ENCODE data around the gene FAM13B. TPM values are rescaled to one million over a fixed set of nuclear protein-coding genes. Genes with fewer than 3 reads are reported as not detected.
"Not testable (repeated sequence)": the region's sequence is repeated elsewhere in the genome, so short reads cannot be mapped to it uniquely, and the experiment has no call there.

Gene FAM13B
- total RNA-seq, 4 donors from 2014 or later: 21.9 to 92.4 (median 32.7) TPM

DNA sequence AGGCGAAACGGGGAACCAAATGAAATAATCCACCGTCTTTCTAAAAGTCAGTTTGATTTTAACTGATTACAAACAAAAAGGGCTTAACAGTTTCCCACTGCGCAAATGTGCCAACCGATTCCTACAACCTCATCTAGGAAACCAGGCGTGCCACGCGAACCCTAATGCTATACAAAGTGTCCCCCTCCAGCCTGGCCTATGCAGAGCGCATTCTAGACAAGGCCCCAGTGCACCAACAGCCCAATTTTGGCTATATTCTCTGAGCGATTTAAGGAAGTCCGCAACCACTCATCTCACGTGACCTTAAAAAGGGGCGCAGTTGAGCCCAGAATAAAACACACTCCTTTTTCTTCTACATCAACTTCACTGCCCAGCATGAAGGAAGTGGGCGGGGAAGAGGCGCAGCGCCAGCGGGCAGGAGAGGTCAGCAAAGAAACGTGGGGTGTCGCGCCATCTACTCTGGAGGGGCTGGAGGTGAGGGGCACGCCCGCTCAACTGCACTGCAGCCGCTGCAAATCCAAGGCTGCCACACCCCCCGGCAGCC, 779 bp downstream of the FAM13B start:
- H3K27ac ChIP-seq: peak overlapping the region; percentile 98 to 100 (median 100)
- no peaks in the 10 kb centered on the region for H3K9me3 ChIP-seq
- no peaks in the 10 kb centered on the region for H3K36me3 ChIP-seq
- H3K4me3 ChIP-seq: peak overlapping the region; percentile 91 to 100 (median 96)
- H3K4me1 ChIP-seq: peaks cover 0 to 28% (median 6%) of the 10 kb centered on the region in 4 donors
- DNase-seq: peak in 2 of 3 donors; percentile 83 to 90
- no peak for TF ChIP-seq POLR2A (IDR thresholded peaks at IDR 0.05)
- TF ChIP-seq, protein P1, sequence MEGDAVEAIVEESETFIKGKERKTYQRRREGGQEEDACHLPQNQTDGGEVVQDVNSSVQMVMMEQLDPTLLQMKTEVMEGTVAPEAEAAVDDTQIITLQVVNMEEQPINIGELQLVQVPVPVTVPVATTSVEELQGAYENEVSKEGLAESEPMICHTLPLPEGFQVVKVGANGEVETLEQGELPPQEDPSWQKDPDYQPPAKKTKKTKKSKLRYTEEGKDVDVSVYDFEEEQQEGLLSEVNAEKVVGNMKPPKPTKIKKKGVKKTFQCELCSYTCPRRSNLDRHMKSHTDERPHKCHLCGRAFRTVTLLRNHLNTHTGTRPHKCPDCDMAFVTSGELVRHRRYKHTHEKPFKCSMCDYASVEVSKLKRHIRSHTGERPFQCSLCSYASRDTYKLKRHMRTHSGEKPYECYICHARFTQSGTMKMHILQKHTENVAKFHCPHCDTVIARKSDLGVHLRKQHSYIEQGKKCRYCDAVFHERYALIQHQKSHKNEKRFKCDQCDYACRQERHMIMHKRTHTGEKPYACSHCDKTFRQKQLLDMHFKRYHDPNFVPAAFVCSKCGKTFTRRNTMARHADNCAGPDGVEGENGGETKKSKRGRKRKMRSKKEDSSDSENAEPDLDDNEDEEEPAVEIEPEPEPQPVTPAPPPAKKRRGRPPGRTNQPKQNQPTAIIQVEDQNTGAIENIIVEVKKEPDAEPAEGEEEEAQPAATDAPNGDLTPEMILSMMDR (IDR thresholded peaks at IDR 0.05): no peak
- H3K27me3 ChIP-seq: no peaks in the 10 kb centered on the region

DNA sequence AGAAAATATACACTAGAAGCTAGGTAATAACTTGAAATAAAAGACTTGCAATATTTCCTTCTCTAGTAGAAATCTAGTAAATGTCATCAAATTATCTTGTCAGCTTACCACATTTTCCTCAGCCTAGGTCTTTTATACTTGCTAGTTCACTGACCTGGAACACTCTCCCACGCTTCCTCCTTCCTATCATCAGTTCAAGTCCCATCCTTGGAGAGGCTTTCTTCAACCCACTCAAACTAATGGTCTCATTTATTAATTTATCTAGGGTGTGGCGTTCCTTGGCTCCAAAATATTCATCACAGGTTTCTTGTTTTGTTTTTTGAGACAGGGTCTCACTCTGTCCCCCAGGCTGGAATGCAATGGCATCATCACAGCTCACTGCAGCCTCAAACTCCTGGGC, 2.9 kb downstream of the FAM13B start:
- H3K27ac ChIP-seq: peak overlapping the region in 1 of 4 donors; percentile 100
- H3K9me3 ChIP-seq: no peaks in the 10 kb centered on the region
- no peaks in the 10 kb centered on the region for H3K27me3 ChIP-seq
- no peaks in the 10 kb centered on the region for H3K36me3 ChIP-seq
- peaks cover 0 to 28% (median 6%) of the 10 kb centered on the region in 4 donors for H3K4me1 ChIP-seq
- no peak for DNase-seq
- no peak overlapping the region for H3K4me3 ChIP-seq
- TF ChIP-seq POLR2A (IDR thresholded peaks at IDR 0.05): no peak

DNA sequence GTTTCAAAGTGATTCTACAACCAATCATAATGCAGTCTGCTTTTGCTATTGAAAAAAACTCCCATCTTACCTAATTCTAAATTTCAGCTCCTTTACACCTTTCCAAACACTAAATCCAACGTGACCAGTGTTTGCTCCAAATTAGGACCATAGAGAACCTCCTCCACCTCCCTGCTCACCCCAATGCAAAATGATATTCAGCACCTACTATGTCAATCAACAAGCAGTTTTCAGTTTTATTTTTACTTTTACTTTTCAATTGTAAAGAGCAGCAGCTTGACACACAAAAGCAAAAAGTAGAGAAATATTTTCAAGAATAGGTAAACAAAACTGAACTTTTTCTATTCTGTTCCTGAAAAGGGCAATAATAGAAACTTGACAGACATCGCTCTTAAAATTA, 3.4 kb downstream of the FAM13B start:
- H3K27me3 ChIP-seq: no peaks in the 10 kb centered on the region
- peak overlapping the region in 1 of 4 donors; percentile 100 for H3K27ac ChIP-seq
- TF ChIP-seq POLR2A (IDR thresholded peaks at IDR 0.05): no peak
- TF ChIP-seq, protein P1 (IDR thresholded peaks at IDR 0.05): no peak
- H3K4me1 ChIP-seq: peaks cover 0 to 28% (median 6%) of the 10 kb centered on the region in 4 donors
- H3K4me3 ChIP-seq: no peak overlapping the region
- H3K9me3 ChIP-seq: no peaks in the 10 kb centered on the region
- DNase-seq: no peak
- no peaks in the 10 kb centered on the region for H3K36me3 ChIP-seq

DNA sequence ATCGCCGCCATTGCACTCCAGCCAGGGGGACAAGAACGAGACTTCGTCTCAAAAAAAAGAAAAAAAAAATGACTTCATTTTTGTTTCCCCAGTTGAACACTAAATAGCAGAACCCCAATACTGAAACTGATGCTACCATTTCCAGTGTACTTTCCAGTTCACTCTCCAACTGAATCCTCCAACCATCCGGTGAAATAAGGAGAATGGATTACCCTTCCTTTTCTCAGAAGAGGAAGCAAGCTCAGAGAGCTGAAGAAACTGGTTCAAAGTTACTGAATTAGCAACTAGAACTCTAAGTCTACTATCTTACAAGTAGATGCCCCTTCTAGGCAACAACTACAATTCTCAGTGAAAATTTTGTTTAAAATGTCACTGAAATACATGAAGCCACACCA, 3.9 kb downstream of the FAM13B start:
- Histone ChIP-seq H3K27me3 (no peaks in the 10 kb centered on the region), H3K36me3 (no peaks in the 10 kb centered on the region), H3K9me3 (no peaks in the 10 kb centered on the region), H3K4me1 (peaks cover 0 to 32% (median 6%) of the 10 kb centered on the region in 4 donors), H3K27ac (peak overlapping the region in 1 of 4 donors; percentile 38), H3K4me3 (no peak overlapping the region)
- DNase-seq: no peak
- TF ChIP-seq POLR2A (IDR thresholded peaks at IDR 0.05): no peak
- TF ChIP-seq, protein P1 (IDR thresholded peaks at IDR 0.05): no peak

DNA sequence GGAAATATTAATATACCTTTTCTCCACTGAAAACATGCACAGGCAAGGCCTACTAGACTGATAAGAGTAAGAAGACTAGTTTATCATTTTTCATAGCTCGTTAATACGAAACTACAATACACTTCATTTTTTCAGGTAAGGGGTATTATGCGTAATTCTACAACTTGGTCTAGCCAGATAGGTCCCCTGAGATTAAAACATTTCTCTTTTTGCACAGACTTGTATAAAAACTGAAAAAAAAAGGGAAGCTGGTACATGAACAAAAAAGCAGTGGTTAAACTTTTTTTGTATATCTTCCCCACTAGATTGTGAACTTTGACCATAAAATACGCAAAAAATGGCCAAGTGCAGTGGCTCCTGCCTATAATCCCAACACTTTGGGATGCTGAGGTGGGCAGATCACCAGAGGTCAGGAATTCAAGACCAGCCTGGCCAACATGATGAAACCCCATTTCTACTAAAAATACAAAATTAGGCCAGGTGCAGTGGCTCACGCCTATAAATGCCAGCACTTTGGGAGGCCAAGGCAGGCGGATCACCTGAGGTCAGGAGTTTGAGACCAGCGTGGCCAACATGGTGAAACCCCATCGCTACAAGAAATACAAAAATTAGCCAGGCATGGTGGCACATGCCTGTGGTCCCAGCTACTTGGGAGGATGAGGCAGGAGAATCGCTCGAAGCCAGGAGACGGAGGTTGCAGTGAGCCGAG, 4.5 kb downstream of the FAM13B start:
- not testable (repeated sequence) for H3K4me3 ChIP-seq, H3K36me3 ChIP-seq, DNase-seq, H3K9me3 ChIP-seq, H3K27me3 ChIP-seq
- Histone ChIP-seq H3K27ac (peak overlapping the region in 1 of 4 donors; percentile 38), H3K4me1 (peaks cover 0 to 28% (median 6%) of the 10 kb centered on the region in 4 donors)

DNA sequence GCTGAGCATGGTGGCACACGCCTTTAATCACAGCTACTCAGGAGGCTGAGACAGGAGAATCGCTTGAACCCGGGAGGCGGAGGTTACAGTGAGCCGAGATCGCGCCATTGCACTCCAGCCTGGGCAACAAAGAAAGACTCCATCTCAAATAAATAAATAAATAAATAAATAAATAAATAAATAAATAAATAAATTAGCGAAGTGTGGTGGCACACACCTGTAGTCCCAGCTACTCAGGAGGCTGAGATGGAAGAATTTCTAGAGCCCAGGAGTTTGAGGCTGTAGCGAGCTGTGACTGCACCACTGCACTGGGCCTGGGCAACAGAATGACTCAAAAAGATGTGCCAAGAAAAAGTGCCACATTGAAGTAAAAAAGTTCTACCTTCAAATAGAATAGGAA, 6.1 kb downstream of the FAM13B start:
- not testable (repeated sequence) for H3K4me3 ChIP-seq, H3K27ac ChIP-seq, H3K9me3 ChIP-seq, DNase-seq, H3K27me3 ChIP-seq, H3K36me3 ChIP-seq
- peaks cover 0 to 27% (median 6%) of the 10 kb centered on the region in 4 donors for H3K4me1 ChIP-seq

DNA sequence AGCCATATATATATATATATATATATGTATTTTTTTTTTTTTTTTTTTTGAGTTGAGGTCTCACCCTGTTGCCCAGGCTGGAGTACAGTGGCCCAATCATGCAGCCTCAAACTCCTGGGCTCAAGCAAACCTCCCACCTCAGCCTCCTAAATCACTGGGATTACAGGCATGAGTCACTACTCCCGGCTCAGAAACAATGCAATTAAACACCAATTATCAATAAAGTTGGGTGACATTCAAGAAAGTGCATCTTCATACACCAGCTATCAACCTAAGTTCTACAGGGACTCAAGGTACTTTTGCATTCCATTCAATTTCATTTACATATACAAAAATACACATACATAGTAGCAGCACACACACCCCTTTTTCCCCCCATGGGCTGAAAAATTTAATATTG, 7.6 kb downstream of the FAM13B start:
- no peak for TF ChIP-seq POLR2A (IDR thresholded peaks at IDR 0.05)
- TF ChIP-seq, protein P1 (IDR thresholded peaks at IDR 0.05): no peak
- no peaks in the 10 kb centered on the region for H3K27me3 ChIP-seq
- H3K27ac ChIP-seq: no peak overlapping the region
- no peak for DNase-seq
- H3K9me3 ChIP-seq: no peaks in the 10 kb centered on the region
- peaks cover 0 to 4% (median 0%) of the 10 kb centered on the region in 3 donors for H3K36me3 ChIP-seq
- H3K4me3 ChIP-seq: no peak overlapping the region
- peaks cover 0 to 13% (median 6%) of the 10 kb centered on the region in 4 donors for H3K4me1 ChIP-seq

Data from Peyer's patch (tissue), 4 donors.